ENCODE measurements around the gene NHLRC3.
"Not testable (repeated sequence)": the region's sequence is repeated elsewhere in the genome, so short reads cannot be mapped to it uniquely, and the experiment has no call there.

Gene NHLRC3

GRCh38 chr13:39047560-39047959 is 9.3 kb downstream of the NHLRC3 start:
- DNase-seq = no peak

- no peak for DNase-seq
Measured at GRCh38 chr13:39048806-39049205, 10.6 kb downstream of the NHLRC3 start.

GRCh38 chr13:39049274-39049673 is 11.0 kb downstream of the NHLRC3 start:
- DNase-seq = no peak

GRCh38 chr13:39051157-39051556 is 12.9 kb downstream of the NHLRC3 start:
- no peak for DNase-seq

DNA sequence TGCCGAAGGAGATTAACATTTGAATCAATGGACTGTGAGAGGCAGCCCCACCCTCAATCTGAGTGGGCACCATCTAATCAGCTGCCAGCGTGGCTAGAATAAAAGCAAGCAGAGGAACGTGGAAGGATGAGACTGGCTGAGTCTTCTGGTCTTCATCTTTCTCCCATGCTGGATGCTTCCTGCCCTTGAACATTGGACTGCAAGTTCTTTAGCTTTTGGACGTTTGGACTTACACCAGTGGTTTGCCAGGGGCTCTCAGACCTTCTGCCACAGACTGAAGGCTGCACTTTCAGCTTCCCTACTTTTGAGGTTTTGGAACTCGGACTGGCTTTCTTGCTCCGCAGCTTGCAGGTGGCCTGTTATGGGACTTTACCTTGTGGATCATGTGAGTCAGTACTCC is 14.7 kb downstream of the NHLRC3 start:
- no peak for DNase-seq

GRCh38 chr13:39054112-39054511 is 15.9 kb downstream of the NHLRC3 start:
- DNase-seq = no peak

GRCh38 chr13:39056018-39056417 is 17.8 kb downstream of the NHLRC3 start:
- no peak for DNase-seq

DNA sequence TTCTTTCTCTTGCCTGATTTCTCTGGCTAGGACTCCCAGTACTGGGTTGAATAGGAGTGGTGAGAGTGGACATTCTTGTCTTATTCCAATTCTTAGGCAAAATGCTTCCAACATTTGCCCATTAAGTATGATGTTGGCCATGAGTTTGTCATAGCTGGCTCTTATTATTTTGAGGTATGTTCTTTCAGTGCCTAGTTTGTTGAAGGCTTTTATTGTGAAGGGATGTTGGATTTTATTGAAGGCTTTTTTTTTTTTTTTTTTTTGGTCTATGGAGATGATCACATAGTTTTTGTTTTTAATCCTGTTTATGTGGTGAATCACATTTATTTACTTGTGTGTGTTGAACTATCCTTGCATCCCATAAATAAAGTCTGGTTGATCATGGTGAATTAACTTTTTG is 19.8 kb downstream of the NHLRC3 start:
- no peak for DNase-seq

DNA sequence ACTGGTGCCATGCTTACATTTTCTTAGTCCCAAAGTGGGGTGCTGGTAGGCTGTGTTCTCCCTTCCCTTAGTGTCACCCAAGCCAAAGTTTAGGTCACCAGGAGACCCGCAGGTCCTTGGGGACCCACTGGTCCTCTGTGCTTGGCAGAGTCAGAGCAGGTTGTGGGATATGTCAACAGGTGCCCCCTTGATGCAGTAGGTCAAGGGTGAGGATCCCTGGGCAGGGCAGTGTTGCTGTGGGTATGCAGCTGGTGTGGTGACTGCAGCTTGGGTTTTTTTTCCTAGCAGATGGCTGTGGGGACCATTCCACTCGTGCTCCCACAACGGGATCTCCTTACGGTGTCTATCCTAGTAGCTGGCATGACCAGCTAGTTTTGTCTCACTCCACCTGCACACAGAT is 23.7 kb downstream of the NHLRC3 start:
- DNase-seq = no peak

GRCh38 chr13:39072842-39073241 is 34.6 kb downstream of the NHLRC3 start:
- no peak for DNase-seq

- DNase-seq = no peak
Measured at GRCh38 chr13:39073983-39074382, 35.7 kb downstream of the NHLRC3 start.

DNA sequence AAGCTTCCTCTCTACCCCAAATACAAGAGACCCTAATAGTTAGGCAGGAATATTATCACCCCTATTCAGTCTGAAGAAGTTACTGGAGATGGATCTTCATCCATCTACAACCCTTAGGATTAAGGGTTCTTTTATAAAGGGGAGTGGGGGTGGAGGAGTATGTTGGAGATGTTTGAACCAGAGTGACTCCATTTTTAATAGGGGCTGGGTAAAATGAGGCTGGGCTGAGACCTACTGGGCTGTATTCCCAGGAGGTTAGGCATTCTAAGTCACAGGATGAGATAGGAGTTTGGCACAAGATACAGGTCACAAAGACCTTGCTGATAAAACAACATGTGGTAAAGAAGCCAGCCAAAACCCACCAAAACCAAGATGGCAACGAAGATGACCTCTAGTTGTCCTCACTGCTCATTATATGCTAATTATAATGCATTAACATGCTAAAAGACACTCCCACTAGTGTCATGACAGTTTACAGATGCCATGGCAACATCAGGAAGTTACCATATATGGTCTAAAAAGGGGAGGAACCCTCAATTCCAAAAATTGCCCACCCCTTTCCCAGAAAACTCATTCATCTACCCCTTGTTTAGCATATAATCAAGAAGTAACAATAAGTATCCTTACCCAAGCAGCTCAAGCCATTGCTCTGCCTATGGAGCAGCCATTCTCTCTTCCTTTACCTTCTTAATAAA is 48.1 kb downstream of the NHLRC3 start:
- not testable (repeated sequence) for DNase-seq

- no peak for DNase-seq
Measured at GRCh38 chr13:39091586-39091985, 53.3 kb downstream of the NHLRC3 start.

DNA sequence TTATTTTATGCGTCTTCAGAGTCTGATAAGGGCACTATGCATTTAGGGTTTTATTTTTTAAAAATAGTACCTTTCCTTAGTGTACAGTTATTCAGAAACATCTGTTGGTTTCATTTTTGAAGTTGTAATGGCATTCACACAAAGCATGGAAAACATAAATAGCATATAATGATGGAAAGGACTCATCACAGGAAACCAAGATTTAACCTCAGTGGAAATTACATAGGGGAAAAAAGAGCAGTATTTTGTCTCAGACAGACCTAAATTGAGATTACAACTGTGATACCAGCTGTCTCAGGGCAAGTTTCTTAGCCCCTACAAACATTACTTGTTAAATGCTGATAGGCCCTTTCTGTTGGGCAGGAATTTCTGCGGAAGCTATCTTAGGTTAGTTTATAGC is 57.2 kb downstream of the NHLRC3 start:
- DNase-seq = no peak

- DNase-seq = no peak
Measured at GRCh38 chr13:39099231-39099630, 61.0 kb downstream of the NHLRC3 start.

Measured in NCI-H524 treated with DMSO at 0.1 percent for 48 hours (cell line).